Measurements from ENCODE around the gene KPNA3. TPM values are rescaled to one million over a fixed set of nuclear protein-coding genes. Genes with fewer than 3 reads are reported as not detected.

The KPNA3 gene
- total and polyA plus RNA-seq, 2 experiments from 2014 or later, result 30.5 to 55.7 TPM

- Histone ChIP-seq H3K79me2 (replicated peaks; ENCODE audit: insufficient read depth) (peaks cover 47% of the 10 kb centered on the region), H3K9me2 (ENCODE audit: insufficient read depth) (no peaks in the 10 kb centered on the region), H3K27me3 (ENCODE audit: insufficient read depth) (no peaks in the 10 kb centered on the region), H2AFZ (peak overlapping the region; percentile 41; the same call in 1 of the 2 replicates), H3K4me1 (ENCODE audit: insufficient read depth) (peaks cover 31% of the 10 kb centered on the region), H3K4me3 (peak overlapping the region; percentile 79), H3K36me3 (ENCODE audit: insufficient read depth) (no peaks in the 10 kb centered on the region), H4K20me1 (replicated peaks; ENCODE audit: insufficient read depth) (peaks cover 27% of the 10 kb centered on the region), H3K27ac (ENCODE audit: low read depth) (peak overlapping the region; percentile 84), H3K4me2 (peak overlapping the region; percentile 89), H3F3A (replicated peaks; ENCODE audit: low read depth) (0 out of 2 replicates have a peak, but pooled peaks cover 5% of the 10 kb centered on the region)
- Mint-ChIP-seq H3K27ac (peak overlapping the region; percentile 95), H3K9me3 (no peaks in the 10 kb centered on the region), H3K4me1 (peaks cover 25% of the 10 kb centered on the region), H3K36me3 (ENCODE audit: low read depth) (peaks cover 11% of the 10 kb centered on the region), H3K4me3 (peak overlapping the region; percentile 96), H3K27me3 (ENCODE audit: insufficient read depth, low read depth, poor library complexity) (peaks cover 10% of the 10 kb centered on the region)
- ATAC-seq, result peak; percentile 25
- DNase-seq (ENCODE audit: low spot score), result peak; percentile 65
- TF ChIP-seq EZH2phosphoT487 (IDR thresholded peaks at IDR 0.05; ENCODE audit: unreplicated experiment) (no peak), REST (IDR thresholded peaks at IDR 0.05; ENCODE audit: unreplicated experiment) (no peak), STAT1 (IDR thresholded peaks at IDR 0.05; ENCODE audit: unreplicated experiment) (no peak), ZNF462 (CRISPR knock-in tag; IDR thresholded peaks at IDR 0.05) (no peak), EZH2 (IDR thresholded peaks at IDR 0.05; ENCODE audit: low read depth, unreplicated experiment) (no peak), CTCF (conservative IDR thresholded peaks at IDR 0.05; ENCODE audit: low read depth in 2 of 2) (no peak), ETS1 (IDR thresholded peaks at IDR 0.05) (no peak), ZNF331 (CRISPR knock-in tag; IDR thresholded peaks at IDR 0.05; ENCODE audit: low read depth) (no peak), CREB1 (CRISPR knock-in tag; IDR thresholded peaks at IDR 0.05; ENCODE audit: low read depth) (no peak), NANOG (IDR thresholded peaks at IDR 0.05; ENCODE audit: borderline replicate concordance) (no peak), POLR2AphosphoS5 (IDR thresholded peaks at IDR 0.05; ENCODE audit: low read depth) (no peak), ZNF114 (CRISPR knock-in tag; IDR thresholded peaks at IDR 0.05) (no peak), JUNB (IDR thresholded peaks at IDR 0.05; ENCODE audit: unreplicated experiment) (no peak)
Observed at GRCh38 chr13:49791711-49792549, 552 bp downstream of the KPNA3 start.

All from GM23338 (cell line).